ENCODE data around the gene ZNF423. TPM values are rescaled to one million over a fixed set of nuclear protein-coding genes. Genes with fewer than 3 reads are reported as not detected.
A peak's percentile ranks its signal among the peaks of the same experiment; 100 is the strongest.

Gene ZNF423
- total RNA-seq, 4 donors from 2014 or later, result 7.0 to 19.7 (median 8.4) TPM

DNA sequence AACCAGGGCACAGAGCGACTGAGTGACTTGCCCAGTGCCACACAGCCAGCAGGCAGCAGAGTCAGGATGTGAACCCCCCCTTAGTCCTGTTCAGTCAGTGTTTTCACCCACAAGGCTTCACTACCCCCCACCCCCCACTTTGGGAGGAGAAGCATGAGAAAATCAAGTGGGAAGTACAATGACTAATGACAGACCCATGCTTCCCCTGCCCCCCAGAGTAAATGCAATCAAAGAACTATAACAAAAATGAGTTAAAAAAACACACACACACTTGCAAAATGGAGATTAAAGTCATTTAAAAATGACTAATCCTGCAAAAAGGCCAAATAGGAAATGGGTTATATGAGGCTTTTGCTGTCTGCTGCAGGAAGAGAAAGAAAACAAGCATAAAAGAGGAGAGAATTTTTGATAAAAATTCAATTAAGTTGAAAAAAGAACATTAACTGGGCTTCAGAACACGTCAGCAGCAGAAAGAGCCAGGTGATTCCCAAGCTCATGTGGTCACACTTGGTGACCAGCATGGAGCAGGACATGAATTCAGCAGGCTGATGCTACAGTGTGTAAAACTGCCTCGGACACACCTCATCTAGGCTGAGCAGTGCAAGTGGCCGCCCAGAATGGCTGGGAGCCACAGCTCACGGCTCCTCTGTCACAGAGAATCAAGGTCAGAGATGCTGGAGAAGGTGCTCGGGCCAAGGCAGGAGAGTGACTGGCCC, 212.3 kb downstream of the ZNF423 start:
- no peak for TF ChIP-seq POLR2AphosphoS5 (IDR thresholded peaks at IDR 0.05)
- no peak for TF ChIP-seq POLR2A (IDR thresholded peaks at IDR 0.05)
- TF ChIP-seq, protein P1, sequence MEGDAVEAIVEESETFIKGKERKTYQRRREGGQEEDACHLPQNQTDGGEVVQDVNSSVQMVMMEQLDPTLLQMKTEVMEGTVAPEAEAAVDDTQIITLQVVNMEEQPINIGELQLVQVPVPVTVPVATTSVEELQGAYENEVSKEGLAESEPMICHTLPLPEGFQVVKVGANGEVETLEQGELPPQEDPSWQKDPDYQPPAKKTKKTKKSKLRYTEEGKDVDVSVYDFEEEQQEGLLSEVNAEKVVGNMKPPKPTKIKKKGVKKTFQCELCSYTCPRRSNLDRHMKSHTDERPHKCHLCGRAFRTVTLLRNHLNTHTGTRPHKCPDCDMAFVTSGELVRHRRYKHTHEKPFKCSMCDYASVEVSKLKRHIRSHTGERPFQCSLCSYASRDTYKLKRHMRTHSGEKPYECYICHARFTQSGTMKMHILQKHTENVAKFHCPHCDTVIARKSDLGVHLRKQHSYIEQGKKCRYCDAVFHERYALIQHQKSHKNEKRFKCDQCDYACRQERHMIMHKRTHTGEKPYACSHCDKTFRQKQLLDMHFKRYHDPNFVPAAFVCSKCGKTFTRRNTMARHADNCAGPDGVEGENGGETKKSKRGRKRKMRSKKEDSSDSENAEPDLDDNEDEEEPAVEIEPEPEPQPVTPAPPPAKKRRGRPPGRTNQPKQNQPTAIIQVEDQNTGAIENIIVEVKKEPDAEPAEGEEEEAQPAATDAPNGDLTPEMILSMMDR (IDR thresholded peaks at IDR 0.05), result no peak
- TF ChIP-seq EP300 (IDR thresholded peaks at IDR 0.05), result no peak
- Histone ChIP-seq H3K4me1 (peaks cover 0 to 34% (median 25%) of the 10 kb centered on the region in 3 donors), H3K36me3 (no peaks in the 10 kb centered on the region), H3K4me3 (no peak overlapping the region), H3K9me3 (peaks cover 0 to 17% (median 0%) of the 10 kb centered on the region in 3 donors), H3K27me3 (no peaks in the 10 kb centered on the region), H3K27ac (peak overlapping the region in 2 of 4 donors; percentile 19 to 33)
- ATAC-seq, result peak; percentile 23
- WGBS, 2 donors (ENCODE audit: low coverage in 1 of 2), result 54 to 100% methylated on average over 1 to 6 of the region's 6 CpGs

DNA sequence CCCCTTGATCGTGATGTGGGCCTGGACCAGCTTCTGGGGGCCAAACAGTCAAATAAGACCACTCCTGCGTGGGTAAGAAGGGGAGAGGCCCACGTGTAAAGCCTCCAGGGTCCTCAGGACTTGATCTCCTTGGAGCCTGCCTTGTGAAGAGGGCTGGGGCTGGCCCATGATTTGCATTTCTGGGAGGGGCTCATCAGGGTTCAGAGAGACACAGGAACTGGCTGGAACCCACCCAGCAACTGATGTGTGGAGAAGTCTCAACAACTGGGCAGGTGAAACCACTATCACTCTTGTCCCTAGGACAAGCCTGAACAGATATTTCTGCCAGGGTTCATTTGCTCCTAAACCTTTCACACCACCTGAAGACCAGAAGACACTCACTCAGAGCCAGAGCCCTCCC, 214.7 kb downstream of the ZNF423 start:
- Histone ChIP-seq H3K27ac (peak overlapping the region in 2 of 4 donors; percentile 72 to 73), H3K27me3 (no peaks in the 10 kb centered on the region), H3K4me1 (peaks cover 0 to 39% (median 25%) of the 10 kb centered on the region in 3 donors), H3K4me3 (no peak overlapping the region), H3K36me3 (peaks cover 0 to 22% of the 10 kb centered on the region in 2 donors), H3K9me3 (no peaks in the 10 kb centered on the region)
- no peak for ATAC-seq
- TF ChIP-seq POLR2A (IDR thresholded peaks at IDR 0.05) (no peak), POLR2AphosphoS5 (IDR thresholded peaks at IDR 0.05) (no peak), EP300 (IDR thresholded peaks at IDR 0.05) (no peak)
- TF ChIP-seq, protein P1 (IDR thresholded peaks at IDR 0.05), result no peak
- WGBS, 2 donors (ENCODE audit: low coverage in 1 of 2), result no CpG with 5 or more reads among the region's 3 CpGs

DNA sequence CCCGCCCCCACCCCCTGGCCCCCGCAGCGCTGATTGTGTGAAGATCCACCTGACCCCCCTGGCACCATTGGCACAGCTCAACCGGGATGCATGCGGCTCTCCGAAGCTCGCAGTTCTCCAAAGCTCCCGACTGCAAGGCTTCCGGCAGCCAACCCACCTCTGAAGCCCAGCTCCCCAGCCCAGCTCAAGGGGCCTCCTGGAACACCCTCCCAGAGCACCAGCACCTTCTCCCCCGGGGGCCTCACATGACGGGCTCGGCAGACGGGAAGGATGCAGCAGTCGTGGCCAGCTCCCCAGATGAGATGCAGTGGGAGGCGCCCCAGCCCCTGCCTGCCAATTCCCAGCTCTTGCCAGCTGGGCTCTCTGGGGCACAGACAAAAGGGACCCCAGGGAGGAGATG, 215.3 kb downstream of the ZNF423 start:
- no peak for TF ChIP-seq EP300 (IDR thresholded peaks at IDR 0.05)
- TF ChIP-seq POLR2AphosphoS5 (IDR thresholded peaks at IDR 0.05), result no peak
- TF ChIP-seq, protein P1 (IDR thresholded peaks at IDR 0.05), result no peak
- TF ChIP-seq POLR2A (IDR thresholded peaks at IDR 0.05), result no peak
- peak overlapping the region in 3 of 4 donors; percentile 71 to 73 (median 72) for H3K27ac ChIP-seq
- no peaks in the 10 kb centered on the region for H3K9me3 ChIP-seq
- H3K27me3 ChIP-seq, result no peaks in the 10 kb centered on the region
- no peak overlapping the region for H3K4me3 ChIP-seq
- H3K36me3 ChIP-seq, result peaks cover 0 to 29% of the 10 kb centered on the region in 2 donors
- H3K4me1 ChIP-seq, result peaks cover 0 to 39% (median 25%) of the 10 kb centered on the region in 3 donors
- WGBS, 2 donors (ENCODE audit: low coverage in 1 of 2), result 20% methylated on average over 2 of the region's 15 CpGs; no CpG with 5 or more reads in 1 of the 2 donors
- ATAC-seq, result no peak

DNA sequence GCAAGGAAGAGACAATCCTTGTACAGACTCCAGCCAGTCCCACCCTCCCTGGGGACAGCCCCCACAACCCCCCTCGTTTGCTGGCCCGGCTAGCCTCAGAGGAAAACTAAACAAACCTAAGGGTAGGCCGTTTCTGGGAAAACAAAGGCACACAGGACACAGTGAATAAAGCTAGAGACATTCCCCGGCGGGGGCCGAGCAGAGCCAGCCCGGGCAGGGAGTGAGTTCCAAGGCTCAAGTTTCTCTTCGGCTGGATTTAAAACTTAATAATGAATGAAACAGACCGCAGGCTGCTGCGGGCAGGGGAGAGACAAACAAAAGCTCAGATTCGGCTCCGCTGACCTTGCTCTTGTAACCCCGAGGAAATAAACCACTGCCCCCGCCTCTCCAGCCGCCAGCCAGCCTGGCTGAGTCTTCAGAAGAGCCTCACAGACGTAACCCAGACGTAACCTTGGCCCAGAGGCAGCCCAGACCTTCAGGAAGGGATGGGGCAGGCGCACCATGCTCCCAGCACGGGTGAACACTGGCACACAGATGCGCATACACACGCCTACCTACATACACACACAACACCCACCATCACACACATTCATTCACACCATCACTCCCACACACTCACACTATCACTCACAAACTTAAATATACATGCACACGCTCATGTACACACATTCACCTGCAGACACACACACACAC, 216.0 kb downstream of the ZNF423 start:
- Histone ChIP-seq H3K27ac (peak overlapping the region in 3 of 4 donors; percentile 71 to 73 (median 72)), H3K4me3 (no peak overlapping the region), H3K4me1 (peaks cover 0 to 39% (median 25%) of the 10 kb centered on the region in 3 donors), H3K27me3 (no peaks in the 10 kb centered on the region), H3K36me3 (peaks cover 0 to 36% of the 10 kb centered on the region in 2 donors), H3K9me3 (no peaks in the 10 kb centered on the region)
- TF ChIP-seq POLR2A (IDR thresholded peaks at IDR 0.05) (no peak), POLR2AphosphoS5 (IDR thresholded peaks at IDR 0.05) (peak; percentile 32)
- WGBS, 2 donors (ENCODE audit: low coverage in 1 of 2), result 19 to 24% methylated on average over 13 of the region's 22 CpGs
- peak; percentile 39 for ATAC-seq
